Measurements from ENCODE around the gene RGS7.

DNA sequence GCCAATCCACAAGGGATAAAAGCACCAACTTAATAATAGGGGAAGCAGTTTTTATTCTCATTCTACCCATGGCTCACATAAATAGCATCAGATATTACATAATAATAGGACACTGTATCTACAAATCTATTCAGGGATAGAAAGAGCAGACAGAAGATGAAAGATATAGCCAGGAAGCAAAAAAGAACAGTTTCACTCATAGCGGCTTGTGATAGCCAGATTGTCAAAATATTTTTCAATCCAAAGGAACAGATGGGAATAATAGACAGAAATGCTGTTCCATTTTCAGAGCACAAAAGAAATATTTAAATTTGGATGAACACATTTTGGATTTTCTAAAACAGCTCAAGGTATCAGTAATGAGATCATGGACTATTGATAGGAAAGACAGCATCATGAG is 512.5 kb downstream of the RGS7 start:
- TF ChIP-seq POLR2A (IDR thresholded peaks at IDR 0.05): no peak
- TF ChIP-seq, protein P1, sequence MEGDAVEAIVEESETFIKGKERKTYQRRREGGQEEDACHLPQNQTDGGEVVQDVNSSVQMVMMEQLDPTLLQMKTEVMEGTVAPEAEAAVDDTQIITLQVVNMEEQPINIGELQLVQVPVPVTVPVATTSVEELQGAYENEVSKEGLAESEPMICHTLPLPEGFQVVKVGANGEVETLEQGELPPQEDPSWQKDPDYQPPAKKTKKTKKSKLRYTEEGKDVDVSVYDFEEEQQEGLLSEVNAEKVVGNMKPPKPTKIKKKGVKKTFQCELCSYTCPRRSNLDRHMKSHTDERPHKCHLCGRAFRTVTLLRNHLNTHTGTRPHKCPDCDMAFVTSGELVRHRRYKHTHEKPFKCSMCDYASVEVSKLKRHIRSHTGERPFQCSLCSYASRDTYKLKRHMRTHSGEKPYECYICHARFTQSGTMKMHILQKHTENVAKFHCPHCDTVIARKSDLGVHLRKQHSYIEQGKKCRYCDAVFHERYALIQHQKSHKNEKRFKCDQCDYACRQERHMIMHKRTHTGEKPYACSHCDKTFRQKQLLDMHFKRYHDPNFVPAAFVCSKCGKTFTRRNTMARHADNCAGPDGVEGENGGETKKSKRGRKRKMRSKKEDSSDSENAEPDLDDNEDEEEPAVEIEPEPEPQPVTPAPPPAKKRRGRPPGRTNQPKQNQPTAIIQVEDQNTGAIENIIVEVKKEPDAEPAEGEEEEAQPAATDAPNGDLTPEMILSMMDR (IDR thresholded peaks at IDR 0.05): no peak

All from body of pancreas (tissue), 4 donors.